Stimulated activated CD8-positive, alpha-beta memory T cell treated with anti-CD3 and anti-CD28 coated beads, Interleukin-15, amount 100 ng/mL, for 1 hour (primary cell): ENCODE measurements around the gene PACRG.
"Not testable (repeated sequence)": the region's sequence is repeated elsewhere in the genome, so short reads cannot be mapped to it uniquely, and the experiment has no call there.

Source experiments
- DNase-seq: peaks from one replicate; pipeline ENCODE4 v3.0.0-alpha.2; 2020; ENCODE audit warnings: low read depth

PACRG gene

DNA sequence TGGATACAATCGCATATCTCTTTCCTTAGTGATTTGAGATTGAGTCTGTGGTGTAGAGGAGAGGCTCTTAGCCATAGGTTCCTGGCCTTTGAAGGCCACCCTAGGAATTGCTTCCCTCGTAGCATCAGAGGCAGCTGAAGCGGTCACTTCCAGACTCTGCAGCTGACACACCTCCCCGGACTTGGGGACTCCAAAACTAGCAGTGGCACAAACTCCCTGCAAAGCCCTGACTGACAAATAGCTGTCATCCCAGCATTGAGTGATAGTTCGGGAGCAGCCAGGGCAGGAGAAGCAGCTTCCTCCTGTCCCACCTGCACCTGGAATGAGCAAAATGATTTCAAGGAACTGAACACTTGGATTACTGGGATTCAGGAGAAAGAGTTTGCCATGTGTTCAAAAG lies 586.2 kb downstream of the PACRG start:
- no peak for DNase-seq

DNA sequence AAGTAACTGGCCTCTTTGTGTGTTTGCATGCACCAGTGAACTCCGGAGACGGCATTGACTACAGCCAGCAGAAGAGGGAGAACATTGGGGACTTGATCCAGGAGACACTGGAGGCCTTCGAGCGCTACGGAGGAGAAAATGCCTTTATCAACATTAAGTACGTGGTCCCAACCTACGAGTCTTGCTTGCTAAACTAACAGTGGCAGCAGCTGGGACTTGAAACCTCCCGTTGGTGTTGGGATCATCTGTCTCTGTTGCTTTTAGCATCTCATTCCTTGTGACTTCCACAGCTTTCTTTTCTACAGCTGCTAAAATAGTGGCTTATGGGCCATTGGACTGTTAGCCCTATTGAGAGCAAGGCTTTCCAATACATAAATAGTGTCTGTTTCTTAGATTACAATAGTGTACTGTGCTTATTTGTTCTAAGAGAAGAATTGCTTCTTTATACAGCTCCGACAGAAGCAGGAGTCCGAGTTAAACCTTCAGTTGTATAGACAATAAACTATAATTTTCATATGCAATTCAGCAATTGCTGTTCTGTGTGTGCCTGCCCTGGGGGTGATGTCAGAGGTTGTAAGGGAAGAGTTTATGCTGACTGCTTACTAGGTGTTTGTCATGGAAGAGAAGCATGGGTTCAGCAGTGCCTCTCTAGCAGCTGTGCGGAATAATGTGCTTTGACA lies 587.2 kb downstream of the PACRG start:
- no peak for DNase-seq

DNA sequence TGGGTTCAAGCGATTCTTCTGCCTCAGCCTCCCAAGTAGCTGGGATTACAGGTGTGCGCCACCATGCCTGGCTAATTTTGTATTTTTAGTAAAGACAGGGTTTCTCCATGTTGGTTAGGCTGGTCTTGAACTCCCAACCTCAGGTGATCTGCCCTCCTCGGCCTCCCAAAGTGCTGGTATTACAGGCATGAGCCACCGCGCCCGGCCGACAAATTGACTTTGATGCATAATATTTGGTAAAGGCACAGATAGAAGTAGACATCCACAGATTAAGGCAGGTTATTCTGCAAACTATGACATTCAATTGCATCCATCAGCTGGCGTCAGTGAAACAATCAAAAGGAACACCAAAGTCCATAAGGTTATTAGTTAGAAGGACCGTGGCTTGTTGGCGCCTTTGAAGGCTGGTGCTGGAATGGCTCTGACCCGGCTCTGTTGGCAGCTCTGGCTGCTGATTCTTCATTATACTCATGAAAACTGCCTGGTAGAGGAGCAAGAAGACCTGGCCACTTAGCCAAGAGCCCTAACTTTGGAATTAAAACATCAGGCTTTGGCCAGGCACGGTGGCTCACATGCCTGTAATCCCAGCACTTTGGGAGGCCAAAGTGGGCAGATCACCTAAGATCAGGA lies 589.2 kb downstream of the PACRG start:
- DNase-seq: not testable (repeated sequence)

GRCh38 chr6:163318071-163318786 lies 590.5 kb downstream of the PACRG start:
- DNase-seq: no peak

GRCh38 chr6:163319609-163320366 lies 592.0 kb downstream of the PACRG start:
- no peak for DNase-seq

DNA sequence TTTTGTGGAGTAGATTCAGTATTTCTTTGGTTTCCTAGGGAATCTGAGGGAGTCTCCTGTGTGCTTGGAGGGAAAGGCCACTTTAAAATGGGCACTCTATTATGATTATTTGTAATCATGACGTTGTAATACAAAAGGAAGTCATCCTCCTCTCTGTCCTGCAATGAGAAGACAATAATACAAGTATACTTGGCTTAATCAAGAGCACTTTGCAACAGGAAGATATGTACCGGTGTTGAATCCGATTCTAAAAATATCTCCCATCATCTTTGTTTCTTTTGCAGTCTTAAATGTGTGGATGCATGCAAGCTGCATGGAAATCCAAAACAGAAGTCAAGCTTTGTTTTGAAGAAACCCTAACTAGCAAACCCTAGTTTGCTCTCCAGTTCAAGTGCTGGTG lies 592.6 kb downstream of the PACRG start:
- no peak for DNase-seq

DNA sequence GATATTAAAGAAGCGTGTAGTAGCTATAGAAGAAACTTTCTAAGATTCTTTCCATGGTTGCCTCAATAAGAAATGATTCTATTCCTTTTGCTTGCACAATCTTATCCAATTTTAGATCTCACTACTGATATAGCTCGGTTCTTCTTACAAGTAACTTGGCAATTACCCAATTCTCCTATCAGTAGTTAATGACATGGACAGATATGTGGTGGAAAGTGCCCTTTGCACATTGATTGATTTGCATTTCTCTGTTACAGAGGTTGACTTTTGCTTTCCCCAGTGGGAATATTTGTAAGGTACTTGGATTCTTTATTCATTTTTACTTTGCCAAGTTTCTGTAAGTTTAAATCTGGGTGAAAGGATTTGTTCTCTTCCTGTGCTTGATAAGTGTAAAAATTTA lies 593.0 kb downstream of the PACRG start:
- DNase-seq: no peak

- DNase-seq: no peak
These were observed 593.9 kb downstream of the PACRG start for GRCh38 chr6:163321717-163322116.

GRCh38 chr6:163323274-163323673 lies 595.5 kb downstream of the PACRG start:
- DNase-seq: no peak

DNA sequence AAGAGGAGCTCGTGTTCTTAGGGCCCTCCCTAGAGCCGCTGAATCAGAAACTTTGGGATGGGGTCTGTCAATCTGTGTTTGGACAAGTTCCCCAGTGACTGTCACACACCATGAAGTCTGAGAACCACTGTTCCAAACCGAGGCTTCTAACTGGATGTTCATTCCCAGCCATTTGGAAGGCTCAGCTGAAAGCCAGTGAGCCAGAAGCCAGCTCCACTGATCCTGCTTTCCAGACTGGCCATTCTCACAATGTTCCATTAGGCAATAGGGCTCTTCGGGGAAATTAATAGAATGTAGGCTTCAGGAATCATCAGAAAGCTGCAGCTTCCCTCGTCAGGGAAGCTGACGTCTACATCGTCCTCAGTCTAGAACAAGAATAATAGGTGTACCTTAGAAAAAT lies 595.9 kb downstream of the PACRG start:
- no peak for DNase-seq

DNA sequence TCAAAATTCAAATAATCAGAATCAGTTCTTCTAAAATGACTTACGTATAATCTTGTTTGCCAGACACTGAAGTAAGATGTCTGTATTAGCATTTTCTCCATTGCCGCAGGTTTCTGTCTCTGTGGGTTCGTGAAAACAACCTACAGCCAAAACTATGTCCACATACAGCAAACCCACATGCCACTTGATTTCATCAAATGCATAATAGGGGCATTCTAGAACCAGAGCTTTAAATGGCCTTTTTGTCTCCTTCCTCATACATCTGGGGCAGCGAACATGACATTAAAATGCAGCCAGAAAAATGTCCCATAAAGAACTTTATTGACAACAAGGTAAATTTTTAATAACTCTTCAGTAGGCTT lies 596.5 kb downstream of the PACRG start:
- no peak for DNase-seq

- DNase-seq: no peak
These were observed 597.1 kb downstream of the PACRG start for GRCh38 chr6:163324688-163325389.

DNA sequence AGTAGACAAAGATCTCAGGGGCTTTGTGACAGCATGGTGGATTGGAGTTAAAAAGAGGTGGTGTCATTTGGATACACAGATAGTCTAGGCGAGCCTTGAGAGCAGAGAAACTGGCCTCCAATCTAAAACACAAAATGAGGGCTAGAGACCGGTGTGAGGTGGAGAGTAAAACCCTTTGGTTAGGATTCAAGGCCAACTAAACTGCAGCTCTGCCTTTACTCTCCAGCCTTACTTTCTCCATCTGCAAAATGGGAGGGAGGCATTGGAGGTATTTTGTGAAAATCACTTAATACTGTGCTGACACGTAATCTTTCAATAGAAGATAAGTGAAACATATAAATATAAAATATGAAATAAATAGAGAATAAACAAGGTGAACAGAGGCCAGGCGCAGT lies 597.6 kb downstream of the PACRG start:
- no peak for DNase-seq

DNA sequence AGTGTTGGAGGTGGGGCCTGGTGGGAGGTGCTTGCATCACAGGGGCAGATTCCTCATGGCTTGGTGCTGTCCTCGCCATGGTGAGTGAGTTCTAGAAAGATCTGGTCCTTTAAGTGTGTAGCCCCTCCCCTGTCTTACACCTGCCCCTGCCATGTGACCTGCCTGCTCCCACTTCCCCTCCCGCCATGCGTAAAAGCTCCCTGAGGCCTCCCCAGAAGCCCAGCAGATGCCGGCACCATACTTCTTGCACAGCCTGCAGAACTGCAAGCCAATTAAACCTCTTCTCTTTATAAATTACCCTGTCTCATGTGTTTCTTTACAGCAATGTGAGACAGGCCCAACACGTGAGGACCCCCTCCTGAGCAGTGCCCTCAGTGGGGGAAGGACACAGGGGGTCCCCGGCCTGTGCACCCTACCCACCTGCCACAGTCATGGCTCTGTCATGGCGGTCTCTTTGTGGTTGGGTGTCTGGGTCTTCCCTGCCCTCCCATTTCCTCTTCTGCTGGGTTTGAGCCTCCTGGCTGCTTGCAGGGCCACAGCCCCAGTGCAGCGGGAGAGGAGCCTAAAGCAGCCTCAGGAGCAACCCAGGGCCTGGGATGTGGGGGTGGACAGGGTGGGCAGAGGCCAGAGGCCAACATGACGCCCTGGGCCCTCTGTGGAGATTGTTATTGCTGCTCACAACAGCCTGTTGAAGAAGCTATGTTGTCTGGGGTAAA lies 599.5 kb downstream of the PACRG start:
- DNase-seq: no peak

- DNase-seq: no peak
These were observed 600.1 kb downstream of the PACRG start for GRCh38 chr6:163327921-163328320.

- no peak for DNase-seq
These were observed 600.6 kb downstream of the PACRG start for GRCh38 chr6:163328411-163328810.

DNA sequence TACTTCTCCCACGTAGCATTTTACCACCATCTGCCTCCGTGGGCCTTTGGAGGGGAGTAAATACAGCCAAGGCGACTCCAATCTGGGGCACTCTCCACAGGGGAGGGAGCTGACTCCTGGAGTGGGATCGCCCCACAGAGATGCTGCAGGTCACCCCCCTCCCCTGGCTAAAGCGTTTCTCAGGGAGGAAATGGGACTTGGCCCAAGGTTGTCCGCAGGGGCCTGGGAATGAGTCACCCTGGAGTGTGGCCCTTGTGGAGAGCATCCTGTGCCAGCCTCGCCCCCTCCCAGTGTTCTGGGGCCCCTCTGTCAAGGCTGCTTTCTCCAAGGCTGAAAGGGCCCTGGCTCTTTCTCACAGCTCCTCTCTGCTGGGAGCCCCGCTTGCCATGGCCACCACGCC lies 602.2 kb downstream of the PACRG start:
- no peak for DNase-seq

DNA sequence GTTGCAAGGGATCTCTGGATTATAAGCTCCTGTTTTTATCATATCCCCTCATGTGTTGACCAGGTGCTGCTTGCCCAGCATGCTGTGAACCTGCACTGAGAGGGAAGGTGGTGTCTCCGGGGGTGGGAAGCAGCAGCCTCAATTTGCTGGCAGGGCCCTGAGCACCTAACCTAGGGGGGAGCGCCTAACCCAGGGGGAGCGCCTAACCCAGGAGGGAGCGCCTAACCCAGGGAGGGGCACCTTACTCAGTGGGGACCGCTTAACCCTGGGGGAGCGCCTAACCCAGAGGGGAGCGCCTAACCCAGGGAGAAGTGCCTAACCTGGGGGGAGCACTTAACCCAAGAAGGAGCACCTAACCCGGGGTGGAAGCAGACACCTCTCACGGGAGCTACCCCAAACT lies 603.5 kb downstream of the PACRG start:
- DNase-seq: no peak

GRCh38 chr6:163332575-163332974 lies 604.8 kb downstream of the PACRG start:
- DNase-seq: no peak

- DNase-seq: no peak
These were observed 605.3 kb downstream of the PACRG start for GRCh38 chr6:163333038-163333437.
